GM18861 (cell line): Measurements from ENCODE around the gene CRB2.
A peak's percentile ranks its signal among the peaks of the same experiment; 100 is the strongest.

Experiments used
- ATAC-seq: cut with Tn5 transposase; IDR thresholded peaks from one replicate; pipeline ENCODE4 v1.9.1; 2021; ENCODE audit not compliant: unreplicated experiment

Gene CRB2

DNA sequence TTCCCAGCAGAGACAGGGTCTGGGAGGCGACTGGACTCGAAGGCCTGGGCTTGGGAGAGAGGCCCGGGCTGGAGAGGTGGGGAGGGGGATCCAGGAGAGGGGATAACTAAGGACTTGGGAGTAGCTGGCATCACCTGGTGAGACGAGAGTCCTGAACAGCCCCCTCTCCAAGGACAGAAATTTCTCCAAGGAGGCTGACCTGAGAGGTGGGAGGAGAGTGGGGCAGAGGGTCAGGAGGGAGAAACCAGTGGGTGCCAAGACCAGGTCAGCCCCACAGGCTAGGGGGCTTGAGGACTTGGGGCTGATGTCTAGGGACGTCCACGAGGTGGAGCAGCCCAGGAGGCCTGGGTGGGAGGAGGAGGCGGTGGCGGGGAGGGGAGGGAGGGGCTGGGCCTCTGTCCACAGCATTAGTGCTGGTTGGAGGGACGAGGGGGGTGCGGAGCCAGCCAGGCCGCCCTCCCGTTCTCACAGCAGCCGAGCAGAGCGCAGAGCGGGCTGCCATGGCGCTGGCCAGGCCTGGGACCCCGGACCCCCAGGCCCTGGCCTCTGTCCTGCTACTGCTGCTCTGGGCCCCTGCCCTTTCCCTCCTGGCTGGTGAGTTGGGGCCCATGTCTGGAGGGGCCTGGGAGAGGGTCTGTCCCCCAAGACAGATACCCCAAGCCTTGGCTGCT is at the start of gene CRB2:
Gene CRB2, plus strand, starts transcription at position 437 of the 671 bp plus-strand sequence. Its CDS starts 64 bp downstream, at position 501.
- no peak for ATAC-seq

GRCh38 chr9:123309611-123310010 is 46.4 kb upstream of the CRB2 start:
- ATAC-seq = no peak

- no peak for ATAC-seq
These were observed 45.3 kb upstream of the CRB2 start for GRCh38 chr9:123310551-123311249.

GRCh38 chr9:123311250-123311752 is 44.7 kb upstream of the CRB2 start:
- ATAC-seq = no peak

GRCh38 chr9:123312306-123312877 is 43.6 kb upstream of the CRB2 start:
- ATAC-seq = no peak

DNA sequence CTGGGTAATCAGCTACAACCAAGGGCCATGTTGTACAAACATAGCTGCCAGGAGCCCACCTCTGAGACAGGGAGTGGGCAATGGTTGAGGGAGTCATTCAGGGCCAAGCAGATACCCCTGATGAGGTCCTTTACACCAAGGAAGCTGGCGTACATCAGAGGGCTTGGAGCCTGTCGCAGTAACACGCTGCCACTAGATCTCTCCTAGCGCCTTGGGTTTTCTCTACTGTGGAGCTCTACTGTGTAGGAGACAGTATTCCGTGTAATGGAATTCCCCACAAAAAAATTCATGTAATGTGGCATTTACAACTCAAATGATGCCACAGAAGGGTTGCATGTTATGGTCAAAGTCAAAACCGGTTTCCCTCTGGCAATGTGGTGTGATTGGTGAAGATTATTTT is 41.4 kb upstream of the CRB2 start:
- no peak for ATAC-seq

GRCh38 chr9:123315635-123316034 is 40.4 kb upstream of the CRB2 start:
- no peak for ATAC-seq

DNA sequence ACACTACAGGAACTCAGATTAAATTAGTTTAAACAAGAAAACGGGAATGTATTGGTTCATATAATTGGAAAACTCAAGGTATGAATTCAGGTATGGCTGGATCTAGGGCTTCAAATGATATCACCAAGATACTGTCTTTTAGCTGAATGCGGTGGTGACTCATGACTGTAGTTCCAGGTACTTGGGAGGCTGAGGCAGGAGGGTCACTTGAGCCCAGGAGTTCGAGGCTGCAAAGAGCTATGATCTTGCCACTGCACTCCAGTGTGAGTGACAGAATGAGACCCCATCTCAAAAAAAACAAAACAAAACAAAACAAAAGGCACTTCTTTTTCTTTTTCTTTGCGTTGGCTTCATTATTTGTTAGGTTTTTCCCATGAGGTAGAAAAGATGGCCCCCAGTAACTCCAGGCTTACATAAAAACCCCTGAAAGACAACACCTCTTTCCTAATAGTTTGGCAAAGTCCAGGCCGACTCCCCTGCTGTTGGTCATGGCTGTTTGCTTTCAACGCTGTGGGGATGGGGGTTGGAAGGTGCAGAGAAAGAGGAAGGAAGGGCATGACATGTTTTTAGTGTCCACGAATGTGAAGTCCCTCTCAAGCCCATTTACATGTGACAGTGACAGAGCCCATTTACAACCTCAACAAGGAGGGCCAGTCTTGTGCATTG is 39.8 kb upstream of the CRB2 start:
- no peak for ATAC-seq

DNA sequence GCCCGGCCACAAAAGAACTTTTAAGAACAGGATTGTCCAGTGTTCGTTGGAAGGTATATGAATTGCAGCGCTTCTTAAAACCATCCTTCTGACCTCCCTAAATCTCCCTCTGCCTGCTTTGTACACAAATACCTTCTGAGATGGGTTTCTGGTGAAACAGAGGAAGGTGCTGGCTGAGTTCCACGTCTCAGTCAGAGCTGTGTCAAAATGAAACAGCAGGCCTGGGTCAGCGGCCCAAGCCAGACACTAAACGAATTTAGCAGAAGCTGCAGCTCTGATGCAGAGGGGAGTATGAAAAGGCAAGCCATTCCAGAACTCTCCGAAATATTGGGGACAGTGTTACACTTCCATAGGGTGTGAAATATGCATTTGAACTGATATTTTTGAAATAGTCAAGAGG is 37.8 kb upstream of the CRB2 start:
- ATAC-seq = peak; percentile 56

DNA sequence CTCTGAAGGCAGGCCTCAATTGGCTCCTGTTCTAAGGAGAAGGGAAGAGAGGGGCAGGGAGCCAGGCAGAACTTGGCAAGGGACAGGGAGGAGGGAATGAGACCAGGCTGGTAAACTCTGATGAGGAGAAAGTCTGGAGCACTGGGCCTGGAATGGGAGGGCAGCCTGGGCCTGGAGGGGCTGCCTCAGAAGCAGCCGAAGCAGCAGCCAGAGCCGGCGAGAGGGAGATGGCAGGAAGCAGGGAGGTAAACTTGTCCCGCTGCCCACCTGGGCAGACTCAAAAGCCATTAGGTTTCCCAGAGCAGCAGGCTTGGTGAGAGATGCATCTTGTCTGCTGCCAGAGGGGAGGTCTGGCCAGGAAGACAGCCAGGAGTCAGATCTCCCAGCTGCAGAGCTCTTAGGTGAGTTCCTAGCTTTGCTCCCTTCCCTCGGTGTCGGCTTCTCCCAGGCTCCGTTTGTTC is 37.0 kb upstream of the CRB2 start:
- ATAC-seq = no peak

DNA sequence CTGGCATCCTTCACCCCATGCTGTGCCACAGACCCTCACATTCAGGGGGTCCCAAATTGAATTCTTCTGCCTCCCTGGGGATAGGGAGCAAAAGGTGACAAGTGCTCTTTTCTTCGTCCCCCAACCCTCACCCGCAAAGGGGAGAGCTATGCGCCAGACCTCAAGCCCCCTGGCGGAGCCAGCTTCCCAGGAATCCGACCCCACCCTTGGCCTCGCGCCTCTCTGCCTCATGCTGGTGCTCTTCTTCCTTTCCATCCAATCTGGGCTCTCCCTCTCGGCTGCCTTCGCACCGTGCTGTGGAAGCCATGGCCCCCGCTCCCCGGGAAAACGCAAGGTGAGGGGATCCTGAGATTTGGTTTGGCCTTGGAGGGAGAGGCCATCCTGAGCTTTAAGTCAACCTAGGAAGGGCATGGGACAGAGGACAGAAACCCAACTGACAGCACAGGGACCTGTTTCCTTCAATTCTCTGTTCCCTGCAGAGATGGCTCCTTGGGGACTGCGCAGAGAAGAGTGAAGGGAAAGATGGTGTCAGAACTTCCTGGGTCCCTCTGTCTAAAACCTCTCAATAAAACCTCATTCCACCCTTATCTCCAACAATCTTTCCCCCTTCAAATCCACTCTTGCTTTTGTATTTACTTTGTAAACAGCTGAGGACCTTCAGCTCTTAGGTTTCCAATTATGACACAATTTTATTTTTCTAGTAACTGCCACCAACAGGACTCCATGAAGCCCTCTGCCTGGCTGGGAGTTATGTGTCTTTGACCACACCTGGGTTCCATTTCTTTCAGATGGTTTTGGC is 36.3 kb upstream of the CRB2 start:
- ATAC-seq = no peak

- no peak for ATAC-seq
These were observed 35.2 kb upstream of the CRB2 start for GRCh38 chr9:123320814-123321213.

DNA sequence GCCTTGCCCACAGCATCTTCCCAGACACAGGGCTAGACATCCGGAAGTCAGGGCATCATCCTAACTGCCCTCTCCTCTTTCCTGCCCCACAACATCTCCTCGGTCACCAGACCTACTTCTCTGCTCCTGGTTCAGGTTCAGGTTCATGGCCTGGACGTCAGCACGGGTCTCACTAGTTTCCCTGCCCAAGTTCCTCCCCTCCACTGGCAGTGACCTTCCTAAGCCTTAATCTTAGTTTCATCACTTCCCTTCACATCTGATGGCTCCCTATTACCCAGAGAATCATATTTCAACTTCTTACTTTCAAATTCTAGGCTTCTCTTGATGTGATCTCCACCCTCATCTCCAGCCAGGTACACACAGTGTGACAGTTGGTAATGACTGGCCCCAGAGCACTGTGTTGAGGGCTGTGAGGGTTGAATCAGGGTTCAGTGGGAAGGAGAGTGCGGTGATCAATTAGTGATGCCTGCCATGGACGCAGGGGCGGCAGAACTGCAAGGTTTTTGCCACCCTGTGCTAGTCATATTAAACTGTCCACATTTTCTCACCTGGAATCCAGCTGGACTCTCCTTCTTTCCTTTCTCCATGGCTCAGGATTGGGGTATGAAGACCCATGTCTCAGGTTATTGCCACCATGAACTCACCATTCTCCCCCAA is 34.3 kb upstream of the CRB2 start:
- no peak for ATAC-seq

GRCh38 chr9:123322273-123323195 is 33.5 kb upstream of the CRB2 start:
- peak; percentile 33 for ATAC-seq

- ATAC-seq = no peak
These were observed 32.6 kb upstream of the CRB2 start for GRCh38 chr9:123323196-123324013.

DNA sequence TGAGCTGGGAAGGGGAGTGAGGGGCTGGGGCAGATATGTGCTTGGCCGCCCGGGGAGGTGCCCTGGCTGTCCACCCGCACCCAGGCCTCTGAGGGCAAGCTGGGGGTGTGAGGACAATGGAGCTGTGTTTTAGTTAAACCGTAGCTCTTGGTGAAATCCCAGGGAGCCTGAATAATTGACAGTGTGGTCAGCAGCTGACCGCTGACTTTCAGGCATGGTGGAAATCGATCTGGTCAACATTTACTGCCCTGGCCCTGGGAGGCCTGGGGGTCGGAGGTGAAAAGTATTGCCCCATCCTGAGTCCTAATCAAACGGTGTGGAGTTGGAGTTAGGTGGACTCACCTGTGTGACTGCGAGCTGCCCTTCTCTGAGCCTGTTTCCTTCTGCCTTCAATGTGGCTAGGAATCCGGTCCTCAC is 31.2 kb upstream of the CRB2 start:
- ATAC-seq = no peak

DNA sequence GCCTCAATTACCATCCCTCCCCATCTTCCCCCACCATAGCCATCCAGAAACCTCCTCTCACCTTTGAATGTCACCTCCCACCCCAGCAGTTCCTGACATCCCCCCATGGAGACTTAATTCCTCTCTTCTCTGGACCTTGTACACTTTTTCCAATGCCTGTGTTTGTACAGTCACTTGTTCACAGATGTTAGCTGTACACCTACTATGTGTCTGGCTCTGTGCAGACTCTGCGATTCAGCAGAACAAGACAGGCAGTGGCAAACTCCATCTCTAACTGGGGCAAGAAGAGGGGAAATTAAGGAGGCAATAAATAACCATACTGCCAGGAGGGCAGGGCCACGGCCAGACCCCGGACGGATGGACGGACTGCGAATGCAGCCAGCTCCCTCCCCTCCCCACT is 29.8 kb upstream of the CRB2 start:
- ATAC-seq = no peak

DNA sequence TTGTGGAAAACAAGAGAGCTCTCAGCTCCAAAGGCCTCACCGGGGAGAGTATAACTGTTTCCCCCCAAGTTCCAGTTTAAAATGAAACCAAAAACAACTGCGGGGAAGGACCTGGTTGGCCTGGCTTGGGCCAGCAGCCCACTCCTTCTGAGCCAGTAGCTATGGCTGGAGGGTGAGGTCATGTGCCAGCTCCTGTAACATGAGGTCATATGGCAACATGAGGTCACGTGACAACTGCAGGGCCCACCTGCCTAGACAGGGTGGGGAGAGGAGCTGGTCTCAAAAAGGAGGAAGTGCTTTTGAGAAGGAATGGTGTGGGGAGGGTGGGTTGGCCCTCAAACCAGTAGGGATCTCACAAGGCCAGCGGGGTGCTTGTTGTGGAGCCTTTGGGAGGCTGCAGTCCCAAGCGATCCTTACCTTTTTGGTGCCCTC is 29.3 kb upstream of the CRB2 start:
- ATAC-seq = peak; percentile 40
